Smooth muscle cell (in vitro differentiated cells): Measurements from ENCODE around the gene SMIM29. TPM values are rescaled to one million over a fixed set of nuclear protein-coding genes. Genes with fewer than 3 reads are reported as not detected.

Experiments used
- DNase-seq: peaks from one replicate; lab custom pipeline; 2025; ENCODE audit not compliant: unreplicated experiment; lab: John Stamatoyannopoulos, UW
- H2AFZ ChIP-seq: fragments of 200-600 bp; sonication (generic); 2 replicates; pipeline ENCODE4 v1.6.0; 2016; ENCODE audit warnings: antibody characterized with exemption, low read depth, mild to moderate bottlenecking
- H3F3A ChIP-seq: fragments of 200-600 bp; sonication (generic); 2 replicates; pipeline ENCODE4 v1.6.0; 2017; ENCODE audit warnings: antibody characterized with exemption, low read depth
- H3K27ac ChIP-seq: fragments of 200-600 bp; sonication (generic); 2 replicates; pipeline ENCODE4 v1.5.1; 2016; ENCODE audit warnings: low read depth, mild to moderate bottlenecking
- H3K27me3 ChIP-seq: fragments of 200-600 bp; sonication (generic); 2 replicates; pipeline ENCODE4 v1.6.1; 2016; ENCODE audit warnings: low read depth, mild to moderate bottlenecking
- H3K36me3 ChIP-seq: fragments of 200-600 bp; sonication (generic); 2 replicates; pipeline ENCODE4 v1.5.1; 2016; ENCODE audit warnings: low read depth
- H3K4me1 ChIP-seq: fragments of 200-600 bp; sonication (generic); 2 replicates; pipeline ENCODE4 v1.5.1; 2016; ENCODE audit warnings: low read depth
- H3K4me2 ChIP-seq: fragments of 200-600 bp; sonication (generic); 2 replicates; pipeline ENCODE4 v1.6.0; 2016; ENCODE audit warnings: mild to moderate bottlenecking
- H3K4me3 ChIP-seq: fragments of 200-600 bp; sonication (generic); 2 replicates; pipeline ENCODE4 v1.5.1; 2016; ENCODE audit warnings: mild to moderate bottlenecking
- H3K79me2 ChIP-seq: fragments of 200-600 bp; sonication (generic); 2 replicates; pipeline ENCODE4 v1.6.0; 2016; ENCODE audit warnings: low read depth, mild to moderate bottlenecking
- H3K9ac ChIP-seq: fragments of 200-600 bp; sonication (generic); 2 replicates; pipeline ENCODE4 v1.6.0; 2016; ENCODE audit warnings: low read depth
- H3K9me3 ChIP-seq: fragments of 200-600 bp; sonication (generic); replicated peaks from 2 replicates; pipeline ENCODE4 v1.5.1; 2016; ENCODE audit warnings: low read depth
- H4K20me1 ChIP-seq: fragments of 200-600 bp; sonication (generic); 2 replicates; pipeline ENCODE4 v1.6.0; 2016; ENCODE audit warnings: low read depth
- CTCF ChIP-seq: fragments of 200-600 bp; sonication (generic); IDR thresholded peaks from 2 replicates; pipeline ENCODE4 v1.5.1; 2017; ENCODE audit warnings: borderline replicate concordance, mild to moderate bottlenecking, antibody characterized with exemption; ENCODE audit not compliant: insufficient read depth, poor library complexity, severe bottlenecking
- WGBS: methylation state at CpG from one replicate; pipeline ENCODE4 v1.1.7; 2016; ENCODE audit warnings: low lambda C conversion rate; 5-methylcytosine and 5-hydroxymethylcytosine counted together
- polyA plus RNA-seq: library from polyadenylated mRNA; unstranded; fragments of >200 nt; fragmentation: Nextera tagmentation; extraction: Ambion mirVana; gene quantifications from 2 replicates; pipeline ENCODE4 v1.2.1, GENCODE V29; 2016
- total RNA-seq: library from RNA; depleted of rRNA; stranded (reverse); fragments of >200 nt; gene quantifications from 2 replicates; pipeline ENCODE4 v1.2.3, GENCODE V29; 2014

Gene SMIM29
- total and polyA plus RNA-seq, 2 experiments from 2014 or later = 29.2 to 29.7 TPM

GRCh38 chr6:34205466-34205865, 43.3 kb downstream of the SMIM29 start:
- whole genome bisulfite sequencing = 93% methylated on average over 3 of the region's 3 CpGs
- no peak for DNase-seq

GRCh38 chr6:34204693-34205092, 44.1 kb downstream of the SMIM29 start:
- H3K27ac ChIP-seq = no peak overlapping the region
- no peak overlapping the region for H3K4me3 ChIP-seq
- H3K4me1 ChIP-seq = no peaks in the 10 kb centered on the region
- H3K4me2 ChIP-seq = no peak overlapping the region
- no peak for TF ChIP-seq CTCF
- no peaks in the 10 kb centered on the region for H4K20me1 ChIP-seq
- no peaks in the 10 kb centered on the region for H3K27me3 ChIP-seq
- H3K36me3 ChIP-seq = no peaks in the 10 kb centered on the region
- no peaks in the 10 kb centered on the region for H3F3A ChIP-seq
- no peak for DNase-seq
- no peak overlapping the region for H2AFZ ChIP-seq
- WGBS = 98% methylated on average over 4 of the region's 4 CpGs
- no peak overlapping the region for H3K9ac ChIP-seq
- H3K79me2 ChIP-seq = no peaks in the 10 kb centered on the region
- no peaks in the 10 kb centered on the region for H3K9me3 ChIP-seq

More at GRCh38 chr6:34205466-34205865, 43.3 kb downstream of the SMIM29 start:
- no peak for TF ChIP-seq CTCF
- Histone ChIP-seq H3K79me2 (no peaks in the 10 kb centered on the region), H3K4me3 (no peak overlapping the region), H3K9me3 (no peaks in the 10 kb centered on the region), H3K4me2 (no peak overlapping the region), H3K27ac (no peak overlapping the region), H3K27me3 (no peaks in the 10 kb centered on the region), H4K20me1 (no peaks in the 10 kb centered on the region), H3K9ac (no peak overlapping the region), H3F3A (no peaks in the 10 kb centered on the region), H3K36me3 (no peaks in the 10 kb centered on the region), H3K4me1 (no peaks in the 10 kb centered on the region), H2AFZ (no peak overlapping the region)

GRCh38 chr6:34202329-34203201, 46.2 kb downstream of the SMIM29 start:
- no peak overlapping the region for H3K4me3 ChIP-seq
- H3K27me3 ChIP-seq = no peaks in the 10 kb centered on the region
- no peak overlapping the region for H3K4me2 ChIP-seq
- no peak for TF ChIP-seq CTCF
- H3K79me2 ChIP-seq = no peaks in the 10 kb centered on the region
- H3K36me3 ChIP-seq = no peaks in the 10 kb centered on the region
- 70% methylated on average over 20 of the region's 20 CpGs for WGBS
- no peaks in the 10 kb centered on the region for H3K9me3 ChIP-seq
- H3K9ac ChIP-seq = no peak overlapping the region
- H2AFZ ChIP-seq = no peak overlapping the region
- H3F3A ChIP-seq = no peaks in the 10 kb centered on the region
- no peak overlapping the region for H3K27ac ChIP-seq
- DNase-seq = no peak
- H3K4me1 ChIP-seq = no peaks in the 10 kb centered on the region
- H4K20me1 ChIP-seq = no peaks in the 10 kb centered on the region
